Measurements from ENCODE around the gene PARP15.

PARP15 gene

DNA sequence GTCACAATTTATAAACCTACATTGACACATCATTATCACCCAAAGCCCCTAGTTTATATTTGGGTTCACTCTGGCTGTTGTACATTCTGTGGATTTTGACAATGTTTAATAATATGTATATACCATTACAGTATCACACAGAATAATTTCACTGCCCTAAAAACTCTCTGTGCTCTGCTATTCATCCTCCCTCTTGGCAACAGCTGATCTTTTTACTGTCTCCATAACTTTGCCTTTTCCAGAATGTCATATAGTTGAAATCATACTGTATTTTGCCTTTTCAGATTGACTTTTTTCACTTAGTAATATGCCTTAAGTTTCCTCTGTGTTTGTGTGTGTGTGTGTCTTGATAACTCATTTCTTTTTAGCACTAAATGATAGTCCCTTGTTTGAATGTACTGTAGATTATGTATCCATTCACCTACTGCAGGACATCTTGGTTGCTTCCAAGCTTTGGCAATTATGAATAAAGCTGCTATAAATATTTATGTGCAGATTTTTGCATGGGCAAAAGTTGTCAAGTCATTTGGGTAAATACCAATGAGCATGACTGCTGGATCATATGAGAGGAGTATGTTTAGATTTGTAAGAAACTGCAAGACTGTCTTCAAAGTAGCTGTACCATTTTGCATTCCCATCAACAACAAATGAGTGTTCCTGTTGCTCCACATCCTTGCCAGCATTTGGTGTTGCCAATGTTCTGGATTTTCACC, 9.5 kb downstream of the PARP15 start:
- H3K27ac ChIP-seq: no peak overlapping the region
- no peak overlapping the region for H3K4me2 ChIP-seq (ENCODE audit: low read length)
- no peak overlapping the region for H3K4me3 ChIP-seq (ENCODE audit: low read depth, low read length)
- H3K36me3 ChIP-seq (ENCODE audit: control insufficient read depth, insufficient read depth, low read length): peaks cover 2% of the 10 kb centered on the region
- H3K9me3 ChIP-seq (ENCODE audit: control insufficient read depth, low read length): no peaks in the 10 kb centered on the region
- no peaks in the 10 kb centered on the region for H3K79me2 ChIP-seq
- no peak overlapping the region for H3K9ac ChIP-seq
- H3K4me1 ChIP-seq: no peaks in the 10 kb centered on the region
- TF ChIP-seq CTCF (IDR thresholded peaks at IDR 0.05): no peak
- H3K27me3 ChIP-seq (ENCODE audit: control insufficient read depth, insufficient read depth, low read length): no peaks in the 10 kb centered on the region
- no peak overlapping the region for H2AFZ ChIP-seq

GRCh38 chr3:122587572-122587971, 10.1 kb downstream of the PARP15 start:
- H3K4me3 ChIP-seq (ENCODE audit: low read depth, low read length): no peak overlapping the region
- H3K4me1 ChIP-seq: no peaks in the 10 kb centered on the region
- H3K9ac ChIP-seq: no peak overlapping the region
- no peak overlapping the region for H3K4me2 ChIP-seq (ENCODE audit: low read length)
- no peak overlapping the region for H3K27ac ChIP-seq
- H3K9me3 ChIP-seq (ENCODE audit: control insufficient read depth, low read length): no peaks in the 10 kb centered on the region
- H3K79me2 ChIP-seq: no peaks in the 10 kb centered on the region
- no peaks in the 10 kb centered on the region for H3K27me3 ChIP-seq (ENCODE audit: control insufficient read depth, insufficient read depth, low read length)
- H2AFZ ChIP-seq: no peak overlapping the region
- H3K36me3 ChIP-seq (ENCODE audit: control insufficient read depth, insufficient read depth, low read length): no peaks in the 10 kb centered on the region
- TF ChIP-seq CTCF (IDR thresholded peaks at IDR 0.05): no peak

DNA sequence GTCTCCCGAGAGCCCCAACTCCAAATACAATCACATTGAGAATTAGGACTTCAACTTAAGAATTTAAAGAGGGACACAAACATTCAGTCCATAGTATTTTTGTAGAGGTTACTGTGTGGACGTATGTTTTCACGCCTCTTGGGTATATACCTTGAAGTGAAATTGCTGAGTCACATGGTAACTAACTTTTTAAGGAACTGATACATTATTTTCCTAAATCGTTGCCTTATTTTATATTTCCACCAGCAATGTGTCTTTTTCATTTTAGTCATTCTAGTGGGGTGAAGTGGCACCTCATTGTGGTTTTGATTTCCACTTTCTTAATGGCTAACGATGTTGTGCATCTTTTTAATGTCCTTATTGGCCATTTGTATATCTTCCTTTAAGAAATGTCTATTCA, 11.8 kb downstream of the PARP15 start:
- no peak overlapping the region for H3K9ac ChIP-seq
- no peaks in the 10 kb centered on the region for H3K79me2 ChIP-seq
- H3K4me1 ChIP-seq: no peaks in the 10 kb centered on the region
- no peak overlapping the region for H3K4me3 ChIP-seq (ENCODE audit: low read depth, low read length)
- H2AFZ ChIP-seq: no peak overlapping the region
- no peak overlapping the region for H3K4me2 ChIP-seq (ENCODE audit: low read length)
- H3K27ac ChIP-seq: no peak overlapping the region
- no peaks in the 10 kb centered on the region for H3K9me3 ChIP-seq (ENCODE audit: control insufficient read depth, low read length)
- H3K36me3 ChIP-seq (ENCODE audit: control insufficient read depth, insufficient read depth, low read length): no peaks in the 10 kb centered on the region
- no peaks in the 10 kb centered on the region for H3K27me3 ChIP-seq (ENCODE audit: control insufficient read depth, insufficient read depth, low read length)
- TF ChIP-seq CTCF (IDR thresholded peaks at IDR 0.05): no peak

DNA sequence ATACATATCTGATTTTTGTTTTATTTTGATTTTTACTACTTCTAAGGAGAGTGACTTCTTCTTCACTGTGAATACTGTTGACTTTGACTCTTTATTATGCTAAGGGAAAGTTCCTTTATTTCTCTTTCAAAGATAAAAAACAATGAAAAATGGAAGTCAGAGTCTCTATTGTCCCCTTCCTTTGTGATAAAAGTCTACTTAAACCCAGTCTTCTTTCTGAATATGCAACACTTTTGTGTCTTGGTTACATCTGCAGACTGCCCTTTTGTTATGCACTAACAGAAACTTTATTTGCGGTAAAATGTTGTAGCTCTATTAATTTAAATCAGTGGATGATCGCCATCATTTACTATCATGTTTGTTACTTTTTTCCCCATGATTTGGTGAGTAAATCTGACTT, 13.2 kb downstream of the PARP15 start:
- Histone ChIP-seq H3K9me3 (ENCODE audit: control insufficient read depth, low read length) (no peaks in the 10 kb centered on the region), H3K4me2 (ENCODE audit: low read length) (no peak overlapping the region)
- TF ChIP-seq CTCF (IDR thresholded peaks at IDR 0.05): no peak

DNA sequence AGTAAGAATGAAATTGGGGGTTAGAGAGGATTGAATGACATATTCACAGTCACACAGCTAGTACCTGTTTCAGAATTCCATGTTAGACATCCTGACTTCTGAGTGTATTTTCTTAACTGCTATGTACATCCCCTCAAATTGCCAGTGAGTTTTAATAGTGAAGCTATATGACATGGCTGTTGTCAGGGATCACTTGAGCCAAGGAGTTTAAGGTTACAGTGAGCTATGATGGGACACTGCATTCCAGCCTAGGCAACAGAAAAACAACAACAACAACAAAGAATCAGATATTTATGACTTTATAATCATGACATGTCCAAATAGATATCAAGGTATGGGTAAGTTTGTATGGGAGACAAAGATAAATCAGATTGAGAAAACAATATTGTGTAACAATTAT, 16.6 kb downstream of the PARP15 start:
- Histone ChIP-seq H3K36me3 (ENCODE audit: control insufficient read depth, insufficient read depth, low read length) (no peaks in the 10 kb centered on the region), H3K4me2 (ENCODE audit: low read length) (no peak overlapping the region), H2AFZ (no peak overlapping the region), H3K27me3 (ENCODE audit: control insufficient read depth, insufficient read depth, low read length) (no peaks in the 10 kb centered on the region), H3K27ac (no peak overlapping the region), H3K9me3 (ENCODE audit: control insufficient read depth, low read length) (no peaks in the 10 kb centered on the region), H3K4me3 (ENCODE audit: low read depth, low read length) (no peak overlapping the region), H3K4me1 (no peaks in the 10 kb centered on the region), H3K9ac (no peak overlapping the region), H3K79me2 (no peaks in the 10 kb centered on the region)
- no peak for TF ChIP-seq CTCF (IDR thresholded peaks at IDR 0.05)

More for the DNA sequence above, 13.2 kb downstream of the PARP15 start:
- no peak overlapping the region for H3K27ac ChIP-seq
- no peak overlapping the region for H2AFZ ChIP-seq
- no peaks in the 10 kb centered on the region for H3K27me3 ChIP-seq (ENCODE audit: control insufficient read depth, insufficient read depth, low read length)
- no peaks in the 10 kb centered on the region for H3K36me3 ChIP-seq (ENCODE audit: control insufficient read depth, insufficient read depth, low read length)
- no peaks in the 10 kb centered on the region for H3K79me2 ChIP-seq
- H3K4me3 ChIP-seq (ENCODE audit: low read depth, low read length): no peak overlapping the region
- no peak overlapping the region for H3K9ac ChIP-seq
- H3K4me1 ChIP-seq: no peaks in the 10 kb centered on the region

All from parathyroid adenoma (tissue), 2 donors.